Pulmonary artery endothelial cell (primary cell): ENCODE results near the gene RUNX2. TPM values are rescaled to one million over a fixed set of nuclear protein-coding genes. Genes with fewer than 3 reads are reported as not detected.
A peak's percentile ranks its signal among the peaks of the same experiment; 100 is the strongest.

ENCODE experiments used
- DNase-seq: peaks from one replicate; pipeline ENCODE4 v3.0.0-alpha.2; 2011; ENCODE audit warnings: low read depth, low spot score
- total RNA-seq: library from RNA; depleted of rRNA; stranded (reverse); fragments of >200 nt; gene quantifications from 2 replicates; pipeline ENCODE4 v1.2.3, GENCODE V29; 2014

Gene RUNX2
- total RNA-seq, 1 donor from 2014 or later, result not detected

DNA sequence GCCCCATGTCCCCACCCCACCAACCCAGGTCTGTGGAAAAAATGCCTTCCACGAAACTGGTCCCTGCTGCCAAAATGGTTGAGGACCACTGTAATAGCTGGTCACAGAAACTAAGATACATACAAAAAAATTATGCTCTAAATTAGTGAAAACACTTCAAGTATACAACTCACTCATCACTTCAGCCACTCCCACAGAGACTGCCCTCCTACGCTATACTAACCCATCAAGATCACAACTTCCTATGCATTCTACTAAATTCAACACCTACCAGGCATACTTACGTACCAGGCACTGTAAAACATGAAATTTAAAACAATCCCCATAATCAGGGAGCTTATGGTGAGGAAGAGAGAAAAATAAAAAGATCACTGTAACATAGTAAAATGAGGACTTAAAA lies 22.9 kb downstream of the RUNX2 start:
- no peak for DNase-seq

DNA sequence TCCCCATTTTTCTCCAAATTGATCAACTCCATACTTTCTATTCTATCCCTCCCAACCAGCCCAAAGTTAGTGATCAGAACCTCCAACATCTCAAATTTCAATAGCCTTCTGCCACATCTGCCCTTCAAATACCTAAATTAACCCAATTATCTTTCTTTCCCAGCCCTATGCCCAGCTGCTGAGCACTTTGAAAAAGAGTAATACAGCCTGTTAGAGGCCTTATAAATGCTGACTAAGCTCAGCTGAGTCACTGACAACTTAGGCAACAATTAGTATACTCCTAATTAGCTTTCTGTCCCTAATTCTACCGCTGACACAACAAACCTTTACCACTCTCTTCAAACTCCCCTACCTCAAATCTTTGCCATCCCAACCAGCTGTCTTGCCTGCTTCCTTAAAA lies 23.5 kb downstream of the RUNX2 start:
- no peak for DNase-seq

DNA sequence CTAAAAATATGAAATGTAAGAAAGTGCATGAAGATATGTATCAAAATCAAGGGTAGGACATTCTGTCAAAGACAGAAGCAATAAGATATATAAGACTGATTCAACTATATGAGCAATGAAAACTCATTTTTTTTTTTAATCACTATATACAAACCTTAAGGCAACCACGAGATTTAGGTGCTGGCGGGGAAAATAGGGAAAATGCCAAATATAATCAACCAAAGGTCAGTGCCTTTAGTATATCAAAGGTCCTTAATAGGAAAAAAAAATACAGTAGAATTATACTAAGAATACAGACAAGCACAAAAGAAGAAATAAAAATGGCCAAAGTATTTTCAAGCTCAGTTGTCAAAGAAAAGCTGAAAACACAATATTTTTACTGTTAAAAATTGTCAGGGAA lies 25.5 kb downstream of the RUNX2 start:
- no peak for DNase-seq

DNA sequence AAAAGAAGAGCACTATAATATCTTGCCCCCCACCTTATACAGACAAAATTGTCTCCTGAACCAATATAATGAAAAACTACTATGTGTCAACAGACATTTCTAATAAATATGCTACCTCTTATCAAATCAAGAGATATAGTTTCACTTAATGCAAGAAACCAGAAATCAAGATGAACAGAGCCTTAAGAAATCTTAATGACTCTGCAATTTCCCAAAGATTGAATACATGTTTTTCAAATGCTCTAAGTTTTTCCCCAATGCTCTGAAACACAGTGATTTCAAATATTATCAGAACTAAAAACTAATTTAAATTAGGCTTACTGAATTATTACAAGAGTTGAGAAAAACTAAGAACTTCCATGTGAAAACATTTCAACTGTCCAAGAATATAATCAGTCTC lies 36.3 kb downstream of the RUNX2 start:
- DNase-seq, result no peak

DNA sequence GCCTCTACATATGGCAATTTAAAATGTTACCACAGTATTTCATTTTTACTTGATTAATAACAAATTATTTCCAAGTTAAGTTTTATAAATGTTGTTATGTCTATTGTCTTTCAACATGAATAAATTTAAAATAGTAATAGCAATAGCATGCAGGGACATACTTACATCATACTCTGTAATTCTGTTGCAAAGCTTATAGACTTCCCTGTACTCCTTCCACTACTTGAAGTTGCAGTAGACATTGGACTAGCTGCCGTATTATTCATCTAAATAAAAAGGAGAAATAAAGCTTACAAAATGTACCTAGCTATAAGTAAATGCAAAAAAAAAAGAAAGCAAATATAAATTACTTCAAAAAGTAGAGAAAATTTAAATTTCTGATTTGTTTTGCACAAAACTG lies 36.9 kb downstream of the RUNX2 start:
- DNase-seq, result no peak

DNA sequence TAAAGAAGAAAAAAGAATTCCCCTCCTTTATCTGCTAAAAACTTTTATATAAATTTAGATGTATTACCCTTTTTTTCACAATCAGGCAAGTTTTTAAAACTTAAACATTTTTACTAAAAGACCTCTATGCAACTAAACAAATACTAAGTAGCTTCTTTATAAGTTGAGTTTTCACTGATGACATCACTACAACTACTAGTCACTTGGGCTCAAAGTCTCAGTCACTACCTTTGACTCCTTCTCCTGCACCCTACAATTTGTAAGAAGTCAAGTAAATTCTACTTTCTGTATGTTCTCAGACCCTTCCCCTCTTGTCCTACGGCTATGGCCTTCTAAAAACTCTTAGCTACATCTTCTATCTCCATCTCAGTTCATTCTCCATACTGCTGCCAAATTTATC lies 38.4 kb downstream of the RUNX2 start:
- no peak for DNase-seq

DNA sequence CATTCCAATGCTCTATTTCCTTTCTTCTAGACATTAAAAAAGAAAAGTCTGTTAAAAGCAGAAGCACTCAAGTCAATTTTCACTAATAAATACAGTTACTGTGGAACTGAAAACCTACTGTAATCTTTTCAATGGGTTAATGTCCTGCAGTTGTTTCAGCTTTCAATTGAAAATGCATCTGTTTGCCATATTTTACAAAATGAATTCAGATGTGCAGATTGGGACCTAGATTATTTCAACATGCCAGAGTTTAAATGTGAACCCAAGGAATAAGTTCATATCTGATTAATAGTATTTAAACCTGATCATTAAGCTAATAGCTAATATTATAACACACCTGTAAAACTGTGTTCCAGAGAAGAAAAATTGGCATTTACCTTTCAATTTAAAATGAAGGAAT lies 39.9 kb downstream of the RUNX2 start:
- DNase-seq, result no peak

DNA sequence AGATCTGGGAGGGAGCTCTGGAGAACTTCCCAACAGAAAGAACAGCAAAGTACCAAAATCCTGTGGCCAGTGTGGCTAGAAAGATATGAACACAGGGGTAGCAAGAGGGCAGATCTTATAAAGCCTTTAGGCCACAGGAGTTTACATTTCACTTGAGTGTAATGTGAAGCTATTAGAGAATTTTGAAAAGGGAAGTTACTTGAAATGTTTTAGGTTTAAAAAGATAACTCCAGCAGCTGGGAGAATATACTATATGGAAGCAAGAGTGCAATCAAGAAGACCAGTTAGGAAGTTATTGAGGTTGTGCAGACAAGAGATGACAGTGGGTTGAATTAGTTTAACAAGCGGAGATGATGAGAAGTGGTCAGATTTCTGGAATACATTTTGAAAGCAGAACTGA lies 41.7 kb downstream of the RUNX2 start:
- DNase-seq, result no peak

DNA sequence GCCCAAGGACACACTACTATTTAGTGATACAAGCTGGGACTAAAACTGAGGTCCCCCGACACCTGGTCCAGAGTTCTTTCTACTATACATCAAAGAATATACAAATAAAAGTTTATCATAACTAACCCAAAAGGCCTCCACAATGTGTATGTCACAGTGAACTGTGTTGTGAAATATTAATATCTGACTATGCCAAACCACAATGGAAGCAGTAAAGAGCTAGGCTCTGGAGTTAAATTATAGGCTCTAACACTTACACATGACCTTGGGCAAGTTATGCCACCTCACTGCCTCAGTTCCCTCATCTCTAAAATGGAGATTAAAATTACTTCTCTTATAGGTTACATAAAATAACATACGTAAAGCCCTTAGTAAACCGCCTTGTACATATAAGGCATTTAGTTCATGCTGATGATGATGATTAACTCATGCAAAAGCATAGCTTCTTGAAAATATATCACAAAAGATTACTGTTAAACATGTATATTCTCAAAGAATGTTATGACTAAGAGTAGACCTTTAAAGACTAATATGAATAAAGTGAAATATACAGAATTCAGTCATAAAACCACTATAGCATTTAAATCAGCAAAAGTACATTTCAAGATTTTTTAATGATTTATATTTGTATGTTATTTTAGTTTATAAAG lies 43.9 kb downstream of the RUNX2 start:
- no peak for DNase-seq

DNA sequence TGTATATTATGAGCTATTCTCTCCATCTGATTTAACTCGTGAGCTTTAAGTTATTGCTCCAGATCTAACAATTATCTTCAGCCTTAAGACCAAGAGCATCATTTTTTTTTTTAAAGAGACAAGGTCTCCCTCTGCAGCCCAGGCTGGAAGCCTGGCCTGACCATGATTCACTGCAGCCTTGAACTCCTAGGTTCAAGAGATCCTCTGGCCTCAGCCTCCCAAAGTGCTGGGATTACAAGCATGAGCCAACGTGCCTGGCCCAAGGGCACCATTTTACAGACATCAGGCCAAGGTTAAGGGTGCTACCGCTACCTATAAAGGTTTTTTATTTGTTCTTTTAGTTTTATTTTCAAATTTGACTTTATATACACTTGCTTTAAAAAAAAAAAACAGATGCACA lies 47.3 kb downstream of the RUNX2 start:
- DNase-seq, result no peak

DNA sequence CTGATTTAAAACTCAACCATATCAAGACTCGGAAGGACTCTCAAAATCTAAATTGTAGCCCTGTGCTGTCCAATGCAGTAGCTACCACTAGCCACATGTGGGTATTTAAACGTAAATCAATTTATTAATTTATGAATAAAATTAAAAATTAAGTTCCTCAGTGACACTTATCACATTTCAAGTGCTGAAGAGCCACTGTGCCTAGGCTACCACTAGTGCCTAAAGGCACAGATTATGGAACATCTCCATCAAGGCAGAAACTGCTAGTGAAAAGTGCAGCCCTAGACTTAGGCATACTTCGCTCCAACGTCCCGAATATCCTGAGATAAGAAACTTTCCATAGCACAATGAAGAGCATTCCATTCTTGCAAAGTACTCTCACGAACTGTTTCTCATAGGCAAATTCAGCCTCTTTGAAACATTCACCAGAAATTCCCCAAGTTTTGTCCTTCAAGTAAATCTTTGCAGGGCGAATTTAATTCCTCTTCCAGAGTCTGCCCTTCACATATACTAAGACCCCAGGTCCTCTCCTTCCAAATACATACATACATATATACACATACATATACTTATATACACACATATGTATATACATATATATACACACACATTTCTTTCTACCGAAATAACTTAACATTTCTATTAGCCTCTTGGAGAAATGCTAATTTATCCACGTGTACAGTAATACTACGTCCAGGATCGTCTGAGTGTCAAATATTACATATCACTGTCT lies 48.3 kb downstream of the RUNX2 start:
- no peak for DNase-seq

DNA sequence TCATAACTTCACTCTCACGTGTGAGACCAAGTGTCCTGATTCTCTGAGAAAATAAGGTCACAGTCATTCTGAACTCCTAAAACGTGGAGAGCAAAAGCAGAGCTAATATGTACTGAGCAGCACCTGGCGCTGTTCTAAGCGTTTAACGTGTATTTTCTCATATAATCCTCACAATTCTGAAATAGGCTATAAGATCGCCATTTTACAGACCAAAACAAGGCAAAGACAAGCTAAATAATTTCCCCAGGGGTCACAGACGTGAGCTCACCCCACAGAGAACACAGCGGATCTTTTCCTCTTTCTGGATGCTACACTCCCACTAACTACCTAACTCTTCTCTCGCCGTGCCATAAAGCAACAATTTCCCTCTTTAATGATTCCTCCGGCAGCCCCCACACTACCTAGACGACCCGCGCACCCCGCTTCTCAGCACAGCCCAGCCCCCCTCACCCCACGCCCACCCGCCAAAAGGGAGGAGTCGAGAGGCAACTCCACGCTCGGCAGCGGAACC lies 49.0 kb downstream of the RUNX2 start:
- DNase-seq, result no peak

DNA sequence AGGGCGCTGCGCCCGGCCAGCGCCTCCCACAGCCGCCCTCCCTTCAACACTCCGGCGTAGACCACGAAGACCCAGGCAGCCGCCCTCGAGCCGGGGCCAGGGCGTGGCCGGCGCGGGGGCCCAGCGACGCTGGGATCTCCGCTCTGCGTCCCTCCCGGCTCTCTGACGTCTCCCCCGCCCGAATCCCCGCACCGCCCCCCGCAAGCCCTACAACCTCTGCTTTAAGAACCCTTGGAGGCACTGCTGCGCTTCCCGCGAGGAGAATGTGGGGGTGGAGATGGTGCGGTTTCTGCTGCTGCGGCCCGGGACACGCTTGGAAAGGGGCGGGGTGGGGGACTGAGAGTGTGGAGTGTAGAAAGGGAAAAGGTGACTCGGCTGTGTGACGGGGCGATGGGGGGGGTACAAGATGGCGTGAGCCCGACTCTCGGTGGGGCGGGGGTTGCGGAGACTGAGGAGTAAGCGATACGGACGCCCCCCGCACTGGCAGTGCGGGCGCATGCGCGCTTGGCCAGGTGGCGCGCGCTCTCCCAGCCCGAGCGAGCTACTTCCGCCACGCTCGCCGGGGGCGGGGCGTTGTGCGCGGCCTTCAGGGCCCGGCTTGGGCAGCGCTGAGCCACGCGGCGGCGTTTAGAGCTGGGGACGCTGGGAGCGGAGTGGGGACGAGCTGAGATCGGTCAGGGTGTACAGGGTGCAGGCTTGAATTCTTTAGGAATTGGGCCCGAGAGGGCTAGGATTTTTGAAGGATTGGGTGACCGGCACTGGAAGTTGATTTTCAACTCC lies 49.6 kb downstream of the RUNX2 start, which contains the start of gene SUPT3H:
Gene SUPT3H, minus strand, starts transcription at position 381 of the 780 bp plus-strand sequence.
- peak; percentile 67 for DNase-seq

DNA sequence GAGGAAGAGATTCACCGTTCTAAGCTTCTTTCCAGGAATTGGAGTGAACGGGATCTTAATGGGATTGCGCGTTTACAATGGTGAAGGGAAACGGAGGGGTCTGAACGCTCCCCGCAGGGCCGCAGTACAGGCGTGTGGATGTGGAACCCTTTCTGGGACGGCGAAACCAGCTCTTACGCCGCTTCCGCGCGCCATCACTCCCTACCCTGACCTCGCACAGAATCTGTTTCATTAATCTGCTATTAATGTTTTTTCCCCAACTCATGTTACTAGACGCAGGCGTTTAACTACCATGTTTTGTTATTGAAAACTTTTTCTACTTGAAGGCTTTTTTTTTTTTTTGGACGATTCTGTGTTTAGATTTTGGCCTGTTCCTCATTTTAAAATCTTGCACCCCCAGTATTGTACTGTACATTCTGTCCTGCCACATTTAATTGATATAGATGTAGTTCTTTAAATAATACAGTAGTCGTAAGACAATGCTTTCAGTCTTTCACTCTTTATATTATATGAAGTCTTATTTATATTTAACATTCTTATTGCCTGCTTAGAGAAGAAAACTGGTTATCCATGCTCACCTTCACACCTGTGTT lies 50.3 kb downstream of the RUNX2 start:
- DNase-seq, result no peak

DNA sequence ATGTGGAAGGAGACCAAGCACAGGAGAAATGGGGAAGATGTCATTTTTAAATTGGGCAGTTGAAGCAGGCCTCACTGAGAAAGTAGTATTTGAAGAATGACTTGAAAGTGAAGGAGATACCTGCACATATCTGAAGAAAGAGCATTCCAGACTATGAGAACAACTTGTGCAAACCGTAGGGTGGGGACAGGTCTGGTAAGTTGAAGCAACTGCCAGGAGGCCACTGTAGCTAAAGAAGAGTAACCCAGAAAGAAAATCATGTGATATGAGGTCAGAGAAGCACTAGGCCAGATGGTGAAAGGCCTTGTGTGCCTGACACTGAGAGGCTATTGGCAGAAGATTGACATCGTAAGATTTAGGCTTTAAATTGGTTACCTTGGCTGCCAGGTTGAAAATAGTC lies 54.3 kb downstream of the RUNX2 start:
- no peak for DNase-seq

DNA sequence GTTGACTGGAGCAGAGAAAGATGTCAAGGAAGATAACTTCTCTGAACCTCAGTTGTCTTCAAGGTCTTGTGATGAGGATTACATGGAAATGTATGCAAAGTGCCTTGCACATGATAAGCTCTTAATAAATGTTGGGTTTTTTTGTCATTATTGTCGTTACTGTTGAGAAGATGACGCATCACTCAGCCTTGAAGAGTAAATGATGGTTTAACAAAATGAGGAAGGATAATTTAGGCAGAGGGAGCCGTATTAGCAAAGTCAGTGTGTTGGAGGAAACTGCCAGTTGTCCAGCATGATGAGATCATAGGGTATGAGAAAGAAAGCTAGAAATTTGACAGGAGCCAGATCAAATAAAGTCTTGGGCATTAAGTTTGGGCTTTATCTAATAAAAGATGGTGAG lies 58.4 kb downstream of the RUNX2 start:
- DNase-seq, result no peak

DNA sequence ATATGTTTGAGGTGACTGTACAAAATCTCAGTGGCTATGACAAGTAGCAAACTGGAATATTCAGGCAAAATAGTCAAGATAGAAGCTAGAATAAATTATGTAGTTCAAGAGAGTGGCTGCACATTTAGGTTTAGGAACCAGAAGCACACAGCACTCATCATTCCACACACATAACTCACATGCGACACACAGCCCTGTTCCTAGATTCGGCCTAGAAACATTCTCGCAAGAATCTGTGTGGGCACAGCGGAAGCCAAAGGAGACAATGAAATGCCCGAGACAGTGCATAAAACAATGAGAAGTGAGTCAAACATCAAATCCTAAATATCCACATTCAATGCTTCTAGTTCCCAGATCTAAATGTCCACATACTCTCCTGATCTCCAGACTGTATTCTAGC lies 59.1 kb downstream of the RUNX2 start:
- DNase-seq, result no peak

DNA sequence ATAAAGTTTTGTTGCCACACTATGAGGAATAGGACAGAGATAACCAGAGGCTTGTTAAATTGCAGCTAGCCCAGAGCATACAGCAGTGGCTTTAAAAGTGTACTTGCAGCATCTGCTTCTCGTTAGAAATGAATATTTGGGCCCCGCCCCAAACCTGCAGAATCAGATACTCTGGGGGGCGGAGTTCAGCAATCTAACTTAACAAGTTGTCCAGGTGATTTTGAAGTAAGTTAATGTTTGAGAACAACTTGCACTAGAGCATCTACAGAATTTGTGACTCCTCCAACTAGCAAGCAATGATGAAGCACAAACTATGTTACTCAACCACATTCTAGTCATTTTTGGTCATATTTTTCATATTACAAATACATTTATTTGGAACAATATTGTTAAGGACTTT lies 60.2 kb downstream of the RUNX2 start:
- DNase-seq, result no peak

DNA sequence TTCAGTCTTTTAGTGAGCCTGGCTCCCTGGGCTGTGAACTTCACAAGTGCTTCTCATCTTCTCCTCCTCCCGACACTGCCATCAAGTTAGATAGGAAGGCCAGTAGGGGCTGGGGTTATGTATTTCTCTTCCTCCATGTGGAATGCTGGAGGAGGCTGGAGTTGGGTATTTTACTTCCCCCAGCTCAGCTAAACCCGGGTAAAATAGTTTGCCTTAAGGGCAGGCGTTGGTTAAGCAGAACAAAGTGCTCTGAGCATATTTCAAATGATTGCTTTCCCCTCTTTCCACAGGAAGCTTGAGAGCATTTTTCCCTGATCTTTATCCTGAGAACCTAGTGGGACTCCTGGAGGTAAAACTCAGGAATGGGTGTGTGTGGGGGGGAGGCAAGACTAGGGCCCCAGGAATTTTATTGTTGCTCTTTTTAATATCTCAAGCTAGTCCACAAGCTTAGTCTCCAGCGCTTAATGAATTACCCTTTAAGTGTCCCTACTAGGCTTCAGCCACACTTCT lies 66.5 kb downstream of the RUNX2 start:
- no peak for DNase-seq

DNA sequence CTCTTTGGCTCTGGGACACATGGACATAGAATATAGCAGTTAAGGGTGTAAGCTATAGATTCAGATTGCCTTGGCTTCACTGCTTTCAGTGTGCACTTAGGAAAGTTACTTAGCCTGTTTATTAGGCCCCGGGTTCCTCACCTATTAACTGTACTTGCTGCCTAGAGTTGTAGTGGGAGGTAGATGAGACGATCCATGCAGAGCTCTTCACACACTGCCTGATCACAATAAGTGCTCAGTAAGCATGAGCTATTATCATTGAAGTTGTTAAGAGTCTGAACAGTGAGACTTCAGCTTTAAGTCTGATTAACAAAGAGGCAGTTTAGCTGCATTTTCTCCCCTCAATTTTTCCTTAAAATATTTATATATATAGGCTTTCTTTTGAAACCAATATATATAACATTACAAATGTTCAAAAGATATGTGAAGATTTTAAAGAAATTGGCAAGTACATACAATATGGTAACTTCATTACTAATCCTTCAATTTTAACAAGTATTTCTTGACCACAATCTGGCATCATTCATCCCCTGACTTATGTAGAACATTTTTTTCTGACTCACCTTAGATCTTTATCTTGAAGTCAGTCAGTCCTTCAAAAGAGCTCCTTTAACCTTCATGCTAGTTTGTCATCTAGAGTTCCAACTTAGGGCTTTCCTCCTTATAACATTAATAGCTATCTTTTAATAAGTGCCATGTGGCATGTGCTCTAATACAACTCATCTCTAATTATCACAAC lies 70.1 kb downstream of the RUNX2 start:
- no peak for DNase-seq

DNA sequence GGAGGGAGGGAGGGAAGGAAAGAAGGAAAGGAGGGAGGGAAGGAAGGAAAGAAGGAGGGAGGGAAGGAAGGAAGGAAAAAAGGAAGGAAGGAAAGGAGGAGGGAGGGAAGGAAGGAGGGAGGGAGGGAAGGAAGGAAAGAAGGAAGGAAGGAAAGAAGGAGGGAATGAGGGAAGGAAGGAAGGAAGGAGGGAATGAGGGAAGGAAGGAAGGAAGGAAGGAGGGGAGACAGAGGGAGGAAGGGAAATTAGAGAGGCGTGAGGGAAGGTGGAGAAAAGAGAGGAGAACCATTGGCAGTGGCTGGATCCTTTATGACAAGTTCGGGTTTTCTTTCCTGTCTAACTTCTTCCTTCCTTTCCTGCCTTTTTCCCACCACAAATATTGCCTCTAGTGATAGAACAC lies 71.9 kb downstream of the RUNX2 start:
- DNase-seq, result no peak
